Upper lobe of right lung (tissue), 1 donor: Measurements from ENCODE around the gene TRIM44. TPM values are rescaled to one million over a fixed set of nuclear protein-coding genes. Genes with fewer than 3 reads are reported as not detected.

ENCODE experiments used
- ATAC-seq: fragments of 200-7000 bp; cut with Tn5 transposase; one replicate; pipeline ENCODE4 v1.9.1; 2020; ENCODE audit warnings: mild to moderate bottlenecking, moderate library complexity
- DNase-seq: peaks from one replicate; pipeline ENCODE4 v3.0.0-alpha.2; 2020
- H3K27ac ChIP-seq: fragments of 200-600 bp; one replicate; pipeline ENCODE4 v1.8.0; 2022
- H3K27me3 ChIP-seq: fragments of 200-600 bp; one replicate; pipeline ENCODE4 v1.8.0; 2022; ENCODE audit warnings: mild to moderate bottlenecking
- H3K36me3 ChIP-seq: fragments of 200-600 bp; one replicate; pipeline ENCODE4 v1.8.0; 2022
- H3K4me1 ChIP-seq: fragments of 200-600 bp; one replicate; pipeline ENCODE4 v1.8.0; 2022
- H3K4me3 ChIP-seq: fragments of 200-600 bp; one replicate; pipeline ENCODE4 v1.8.0; 2022; ENCODE audit warnings: mild to moderate bottlenecking
- H3K9me3 ChIP-seq: fragments of 200-600 bp; one replicate; pipeline ENCODE4 v1.8.0; 2022
- intact Hi-C: fragments of 100-400 bp; cut with DNase I; formaldehyde crosslinking; loops from one replicate; pipeline ENCODE4 v1.11.0; 2022
- total RNA-seq: library from RNA; stranded (reverse); fragmentation: NEBNext Ultra II Directional; extraction: Animal tissue kit (Norgen Biotek cat#: 25700); gene quantifications from one replicate; pipeline ENCODE4 v1.2.1, GENCODE V29; 2021
- TF ChIP-seq, protein P1 (sequence below): fragments of 200-600 bp; IDR thresholded peaks from one replicate; pipeline ENCODE4 v1.8.0; 2022; ENCODE audit warnings: antibody characterized with exemption
- donor health status: DM: no; HTN: yes; CAD: no; lungs with severe emphysema.

The TRIM44 gene
- total RNA-seq, 1 donor from 2014 or later = 67.2 TPM

DNA sequence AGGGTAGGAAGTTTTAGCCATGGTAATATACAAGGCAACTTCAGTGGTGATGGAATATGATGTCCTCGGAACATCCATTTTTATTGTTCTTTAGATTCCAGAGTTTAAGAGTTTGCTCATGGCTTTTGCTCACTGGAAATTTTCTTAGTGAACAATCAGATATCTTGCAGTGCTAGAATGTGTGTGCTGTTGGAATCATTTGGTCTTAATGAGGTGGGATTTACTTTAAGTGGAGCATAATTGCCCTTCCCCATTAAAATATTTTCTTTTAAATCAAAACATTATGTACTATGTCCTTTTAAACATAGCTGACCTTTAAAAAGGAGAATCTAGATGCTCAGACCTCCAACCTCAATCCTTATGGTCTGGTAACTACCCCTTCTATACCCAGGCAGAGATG, 204.0 kb downstream of the TRIM44 start:
- no peak overlapping the region for H3K4me3 ChIP-seq
- TF ChIP-seq, protein P1, sequence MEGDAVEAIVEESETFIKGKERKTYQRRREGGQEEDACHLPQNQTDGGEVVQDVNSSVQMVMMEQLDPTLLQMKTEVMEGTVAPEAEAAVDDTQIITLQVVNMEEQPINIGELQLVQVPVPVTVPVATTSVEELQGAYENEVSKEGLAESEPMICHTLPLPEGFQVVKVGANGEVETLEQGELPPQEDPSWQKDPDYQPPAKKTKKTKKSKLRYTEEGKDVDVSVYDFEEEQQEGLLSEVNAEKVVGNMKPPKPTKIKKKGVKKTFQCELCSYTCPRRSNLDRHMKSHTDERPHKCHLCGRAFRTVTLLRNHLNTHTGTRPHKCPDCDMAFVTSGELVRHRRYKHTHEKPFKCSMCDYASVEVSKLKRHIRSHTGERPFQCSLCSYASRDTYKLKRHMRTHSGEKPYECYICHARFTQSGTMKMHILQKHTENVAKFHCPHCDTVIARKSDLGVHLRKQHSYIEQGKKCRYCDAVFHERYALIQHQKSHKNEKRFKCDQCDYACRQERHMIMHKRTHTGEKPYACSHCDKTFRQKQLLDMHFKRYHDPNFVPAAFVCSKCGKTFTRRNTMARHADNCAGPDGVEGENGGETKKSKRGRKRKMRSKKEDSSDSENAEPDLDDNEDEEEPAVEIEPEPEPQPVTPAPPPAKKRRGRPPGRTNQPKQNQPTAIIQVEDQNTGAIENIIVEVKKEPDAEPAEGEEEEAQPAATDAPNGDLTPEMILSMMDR = no peak
- DNase-seq (no peak), ATAC-seq (no peak)
- intact Hi-C loops = no loop called here
- H3K27ac ChIP-seq = no peak overlapping the region
- no peaks in the 10 kb centered on the region for H3K4me1 ChIP-seq
- H3K27me3 ChIP-seq = no peaks in the 10 kb centered on the region
- H3K9me3 ChIP-seq = peaks cover 7% of the 10 kb centered on the region
- H3K36me3 ChIP-seq = no peaks in the 10 kb centered on the region

Other genes with a start within 250 kb of the TRIM44 start
- gene SLC1A2, start 243.2 kb upstream of the TRIM44 start, total RNA-seq = 2.5 TPM
- gene PAMR1, start 137.2 kb upstream of the TRIM44 start, total RNA-seq = 12.4 TPM
- gene FJX1, start 44.3 kb upstream of the TRIM44 start, total RNA-seq = 5.9 TPM